ENCODE data around the gene FUT4.

Gene FUT4

GRCh38 chr11:94595076-94595475 lies 51.4 kb downstream of the FUT4 start:
- in situ Hi-C loops (cut with MboI; ENCODE audit: low sequenced_read_pairs), result no loop called here

GRCh38 chr11:94597896-94598295 lies 54.2 kb downstream of the FUT4 start:
- in situ Hi-C loops (cut with MboI; ENCODE audit: low sequenced_read_pairs), result no loop called here

Data from HL-60/S4 treated with phorbol 12-myristate 13-acetate at 8.2 ng/mL for 4 days and 3 days (cell line).